ENCODE data around the gene VAMP4.
"Not testable (repeated sequence)": the region's sequence is repeated elsewhere in the genome, so short reads cannot be mapped to it uniquely, and the experiment has no call there.

Gene VAMP4

GRCh38 chr1:171751221-171751620, 9.4 kb upstream of the VAMP4 start:
- no peak for DNase-seq (ENCODE audit: low spot score)

- DNase-seq (ENCODE audit: low spot score) = no peak
Measured at GRCh38 chr1:171748651-171749050, 6.8 kb upstream of the VAMP4 start.

GRCh38 chr1:171744986-171745385, 3.1 kb upstream of the VAMP4 start:
- no peak for DNase-seq (ENCODE audit: low spot score)

GRCh38 chr1:171743081-171743870, 1.4 kb upstream of the VAMP4 start:
- peak; percentile 55 for DNase-seq (ENCODE audit: low spot score)

- no peak for DNase-seq (ENCODE audit: low spot score)
Measured at GRCh38 chr1:171742577-171742922, 685 bp upstream of the VAMP4 start.

GRCh38 chr1:171740987-171741871, 636 bp downstream of the VAMP4 start:
- DNase-seq (ENCODE audit: low spot score) = peak; percentile 67

GRCh38 chr1:171740356-171740863, 1.5 kb downstream of the VAMP4 start:
- DNase-seq (ENCODE audit: low spot score) = peak; percentile 15

- DNase-seq (ENCODE audit: low spot score) = no peak
Measured at GRCh38 chr1:171739656-171740055, 2.2 kb downstream of the VAMP4 start.

GRCh38 chr1:171738911-171739310, 3.0 kb downstream of the VAMP4 start:
- no peak for DNase-seq (ENCODE audit: low spot score)

- DNase-seq (ENCODE audit: low spot score) = no peak
Measured at GRCh38 chr1:171736196-171736595, 5.7 kb downstream of the VAMP4 start.

GRCh38 chr1:171730052-171730451, 11.8 kb downstream of the VAMP4 start:
- DNase-seq (ENCODE audit: low spot score) = no peak

- no peak for DNase-seq (ENCODE audit: low spot score)
Measured at GRCh38 chr1:171727778-171728177, 14.1 kb downstream of the VAMP4 start.

- DNase-seq (ENCODE audit: low spot score) = not testable (repeated sequence)
Measured at GRCh38 chr1:171723180-171723579, 18.7 kb downstream of the VAMP4 start.

GRCh38 chr1:171718848-171719247, 23.0 kb downstream of the VAMP4 start:
- DNase-seq (ENCODE audit: low spot score) = no peak

GRCh38 chr1:171718216-171718615, 23.6 kb downstream of the VAMP4 start:
- DNase-seq (ENCODE audit: low spot score) = no peak

GRCh38 chr1:171717062-171717718, 24.7 kb downstream of the VAMP4 start:
- DNase-seq (ENCODE audit: low spot score) = no peak

GRCh38 chr1:171716616-171717015, 25.2 kb downstream of the VAMP4 start:
- DNase-seq (ENCODE audit: low spot score) = no peak

- DNase-seq (ENCODE audit: low spot score) = no peak
Measured at GRCh38 chr1:171715813-171716251, 26.0 kb downstream of the VAMP4 start.

- DNase-seq (ENCODE audit: low spot score) = no peak
Measured at GRCh38 chr1:171712341-171712740, 29.5 kb downstream of the VAMP4 start.

- DNase-seq (ENCODE audit: low spot score) = no peak
Measured at GRCh38 chr1:171711643-171712042, 30.2 kb downstream of the VAMP4 start.

- DNase-seq (ENCODE audit: low spot score) = no peak
Measured at GRCh38 chr1:171707583-171707982, 34.3 kb downstream of the VAMP4 start.

GRCh38 chr1:171702598-171702997, 39.3 kb downstream of the VAMP4 start:
- DNase-seq (ENCODE audit: low spot score) = no peak

All from pons (tissue), 1 donor.